Retinal pigment epithelial cell (primary cell): ENCODE measurements around the gene MARS1.
"Not testable (repeated sequence)": the region's sequence is repeated elsewhere in the genome, so short reads cannot be mapped to it uniquely, and the experiment has no call there.

Source experiments
- DNase-seq: peaks from one replicate; pipeline ENCODE4 v3.0.0-alpha.2; 2010; ENCODE audit warnings: low read depth
- H3K4me3 ChIP-seq: 2 replicates; pipeline ENCODE4 v1.5.1; 2011; ENCODE audit warnings: mild to moderate bottlenecking, low read length, control low read depth, moderate library complexity
- CTCF ChIP-seq: conservative IDR thresholded peaks from 2 replicates; pipeline ENCODE4 v1.5.1; 2011; ENCODE audit warnings: low read depth, low read length, control low read depth, inconsistent platforms

MARS1 gene

GRCh38 chr12:57487597-57488401 lies at the start of gene MARS1:
TSS of gene MARS1 (plus strand) at chr12:57488068. CDS start at chr12:57488091, 23 bp downstream.
- DNase-seq: peak; percentile 83

GRCh38 chr12:57438400-57438799 lies 49.5 kb upstream of the MARS1 start:
- no peak for DNase-seq
- TF ChIP-seq CTCF: no peak
- no peak overlapping the region for H3K4me3 ChIP-seq

More at GRCh38 chr12:57487597-57488401, at the start of gene MARS1:
- no peak for TF ChIP-seq CTCF
- peak within 1 kb of the TSS; percentile 96 for H3K4me3 ChIP-seq

- DNase-seq: no peak
- H3K4me3 ChIP-seq: no peak overlapping the region
- TF ChIP-seq CTCF: no peak
These were observed 48.1 kb upstream of the MARS1 start for GRCh38 chr12:57439762-57440266.

- not testable (repeated sequence) for H3K4me3 ChIP-seq, DNase-seq
These were observed 46.5 kb upstream of the MARS1 start for GRCh38 chr12:57441393-57441792.

GRCh38 chr12:57441846-57442427 lies 45.9 kb upstream of the MARS1 start:
- TF ChIP-seq CTCF: no peak
- no peak for DNase-seq

GRCh38 chr12:57444337-57444736 lies 43.5 kb upstream of the MARS1 start:
- H3K4me3 ChIP-seq, DNase-seq: not testable (repeated sequence)

More at GRCh38 chr12:57441846-57442427, 45.9 kb upstream of the MARS1 start:
- H3K4me3 ChIP-seq: no peak overlapping the region

GRCh38 chr12:57444744-57445143 lies 43.1 kb upstream of the MARS1 start:
- TF ChIP-seq CTCF: no peak
- no peak overlapping the region for H3K4me3 ChIP-seq
- no peak for DNase-seq
